GM12878 (cell line): ENCODE data around the gene NFS1. TPM values are rescaled to one million over a fixed set of nuclear protein-coding genes. Genes with fewer than 3 reads are reported as not detected.
A peak's percentile ranks its signal among the peaks of the same experiment; 100 is the strongest.

Experiments used
- ATAC-seq: fragments of 200-7000 bp; cut with Tn5 transposase; 3 replicates; pipeline ENCODE4 v1.9.1; 2020; ENCODE audit warnings: mild to moderate bottlenecking, moderate library complexity
- BruUV-seq: library from RNA; stranded (reverse); fragments of 400-500 nt; replicated peaks from 2 replicates; lab custom pipeline; 2021; lab: Mats Ljungman, UMichigan
- CTCF ChIA-PET: fragments of 300-600 bp; sonication (Branson Sonifier 250); formaldehyde crosslinking; extraction: SDS; loops from one replicate; lab custom pipeline; 2021; ENCODE audit warnings: inconsistent platforms; lab: Yijun Ruan, JAX
- POLR2A ChIA-PET: fragments of 350-600 bp; formaldehyde crosslinking; extraction: SDS; loops from one replicate; lab custom pipeline; 2021; ENCODE audit warnings: inconsistent platforms; lab: Charles Lee
- RAD21 ChIA-PET: fragments of 300-600 bp; sonication (Branson Sonifier 250); formaldehyde crosslinking; loops from one replicate; lab custom pipeline; 2023; ENCODE audit warnings: antibody characterized with exemption; ENCODE audit not compliant: unreplicated experiment; lab: Charles Lee
- SMC1A ChIA-PET: fragments of 300-600 bp; sonication (Branson Sonifier 250); formaldehyde crosslinking; loops from one replicate; lab custom pipeline; 2023; ENCODE audit not compliant: unreplicated experiment, uncharacterized antibody; lab: Charles Lee
- DNase-seq: peaks from one replicate; pipeline ENCODE4 v3.0.0-alpha.2; 2011; ENCODE audit warnings: low read depth, low spot score
- FAIRE-seq: peaks from 3 replicates; lab custom pipeline; 2011; peaks lifted over from hg19 to GRCh38; lab: Jason Lieb, UNC
- H2AFZ ChIP-seq: 2 replicates; pipeline ENCODE4 v1.6.0; 2011; ENCODE audit warnings: low read depth, low read length, control low read depth; ENCODE audit not compliant: control insufficient read depth
- H3K27ac ChIP-seq: 2 replicates; pipeline ENCODE4 v1.5.1; 2011; ENCODE audit warnings: control low read depth; ENCODE audit not compliant: control insufficient read depth, insufficient read depth
- H3K27me3 ChIP-seq, 2 experiments: replicated peaks in 1 of 2; 2 replicates each; pipeline versions ENCODE4 v1.6.0 to v1.6.1; 2011; ENCODE audit warnings: low read length in 1 of 2; ENCODE audit not compliant: control insufficient read depth in 2 of 2, insufficient read depth in 2 of 2
- H3K36me3 ChIP-seq, 2 experiments: 2 replicates each; pipeline ENCODE4 v1.5.1; 2011; ENCODE audit warnings: low read length in 1 of 2; ENCODE audit not compliant: control insufficient read depth in 2 of 2, insufficient read depth in 2 of 2
- H3K4me1 ChIP-seq: 2 replicates; pipeline ENCODE4 v1.6.1; 2011; ENCODE audit warnings: mild to moderate bottlenecking, low read length, moderate library complexity, mixed read lengths; ENCODE audit not compliant: control insufficient read depth, insufficient read depth
- H3K4me2 ChIP-seq: 2 replicates; pipeline ENCODE4 v1.6.0; 2011; ENCODE audit warnings: control low read depth; ENCODE audit not compliant: control insufficient read depth, insufficient read depth
- H3K4me3 ChIP-seq: fragments of 200-600 bp; sonication (generic); 2 replicates; pipeline ENCODE4 v1.5.1; 2016
- H3K79me2 ChIP-seq: 2 replicates; pipeline ENCODE4 v1.6.0; 2011; ENCODE audit warnings: low read length; ENCODE audit not compliant: control insufficient read depth, insufficient read depth
- H3K9ac ChIP-seq: 2 replicates; pipeline ENCODE4 v1.8.0; 2011; ENCODE audit warnings: low read length, control low read depth, mixed read lengths; ENCODE audit not compliant: control insufficient read depth, insufficient read depth
- H3K9me3 ChIP-seq: replicated peaks from 3 replicates; pipeline ENCODE4 v1.5.1; 2011; ENCODE audit warnings: mild to moderate bottlenecking, low read length; ENCODE audit not compliant: control insufficient read depth, insufficient read depth
- H4K20me1 ChIP-seq: 2 replicates; pipeline ENCODE4 v1.6.0; 2011; ENCODE audit not compliant: control insufficient read depth, insufficient read depth
- CBFB ChIP-seq: IDR thresholded peaks from 2 replicates; pipeline ENCODE4 v1.6.1; 2016; ENCODE audit warnings: antibody characterized with exemption, low read depth
- CBX5 ChIP-seq: sonication (generic); IDR thresholded peaks from 2 replicates; pipeline ENCODE4 v1.6.1; 2016; ENCODE audit warnings: low read depth, moderate library complexity, mild to moderate bottlenecking, inconsistent platforms
- CREM ChIP-seq: IDR thresholded peaks from 2 replicates; pipeline ENCODE4 v1.6.1; 2014; ENCODE audit warnings: antibody characterized with exemption, low read depth
- EGR1 ChIP-seq, 2 experiments: IDR thresholded peaks; 1 replicate in 1 of 2; 2 replicates in 1 of 2; pipeline ENCODE4 v1.6.1; 2011 to 2012; ENCODE audit warnings: low read depth in 2 of 2, low read length in 2 of 2, borderline replicate concordance in 1 of 2, mild to moderate bottlenecking in 1 of 2, moderate library complexity in 1 of 2
- ESRRA ChIP-seq: IDR thresholded peaks from 2 replicates; pipeline ENCODE4 v1.6.1; 2012; ENCODE audit warnings: mild to moderate bottlenecking, low read length, improper control_type of control experiment
- IRF3 ChIP-seq: fragments of 450-650 bp; IDR thresholded peaks from 2 replicates; pipeline ENCODE4 v1.6.1; 2014; ENCODE audit warnings: mild to moderate bottlenecking
- KLF5 ChIP-seq: fragments of 450-650 bp; IDR thresholded peaks from 2 replicates; pipeline ENCODE4 v1.6.1; 2014; ENCODE audit warnings: mild to moderate bottlenecking; ENCODE audit not compliant: partially characterized antibody
- MAX ChIP-seq: IDR thresholded peaks from 2 replicates; pipeline ENCODE4 v1.6.1; 2012; ENCODE audit warnings: low read depth, low read length, improper control_type of control experiment
- MXI1 ChIP-seq: fragments of 150-350 bp; IDR thresholded peaks from 2 replicates; pipeline ENCODE4 v1.6.1; 2011; ENCODE audit warnings: low read depth, mild to moderate bottlenecking, inconsistent platforms, low read length, improper control_type of control experiment
- NR2C1 ChIP-seq: fragments of 450-650 bp; IDR thresholded peaks from 2 replicates; pipeline ENCODE4 v1.6.1; 2017; ENCODE audit warnings: antibody characterized with exemption, mild to moderate bottlenecking, moderate library complexity
- PBX3 ChIP-seq: IDR thresholded peaks from 2 replicates; pipeline ENCODE4 v1.6.1; 2011; ENCODE audit warnings: mild to moderate bottlenecking, low read depth, low read length, moderate library complexity; ENCODE audit not compliant: insufficient replicate concordance
- PKNOX1 ChIP-seq: fragments of 450-650 bp; IDR thresholded peaks from 2 replicates; pipeline ENCODE4 v1.6.1; 2016; ENCODE audit warnings: mild to moderate bottlenecking
- POLR2A ChIP-seq: IDR thresholded peaks from 2 replicates; pipeline ENCODE4 v1.6.1; 2011; ENCODE audit warnings: low read depth, mild to moderate bottlenecking, low read length
- SUPT20H ChIP-seq: IDR thresholded peaks from 2 replicates; pipeline ENCODE4 v1.6.1; 2011; ENCODE audit warnings: low read depth, mild to moderate bottlenecking, low read length, moderate library complexity, borderline replicate concordance; ENCODE audit not compliant: control insufficient read depth
- ZBTB33 ChIP-seq: fragments of 450-650 bp; IDR thresholded peaks from 2 replicates; pipeline ENCODE4 v1.6.1; 2017; ENCODE audit warnings: mild to moderate bottlenecking
- ZNF24 ChIP-seq: fragments of 450-650 bp; IDR thresholded peaks from 2 replicates; pipeline ENCODE4 v1.6.1; 2017; ENCODE audit warnings: antibody characterized with exemption, mild to moderate bottlenecking
- WGBS: methylation state at CpG from one replicate; pipeline ENCODE4 v1.1.6; 2016; ENCODE audit warnings: low lambda C conversion rate; ENCODE audit not compliant: insufficient replicate concordance, insufficient coverage; ENCODE audit errors: missing lambda C conversion rate; 5-methylcytosine and 5-hydroxymethylcytosine counted together
- in situ Hi-C: fragments of 300-500 bp; cut with MboI; formaldehyde crosslinking; loops from 9 replicates; pipeline ENCODE4 v1.14.3; 2018; ENCODE audit warnings: mixed read lengths
- intact Hi-C: fragments of 100-400 bp; cut with micrococcal nuclease; formaldehyde crosslinking; loops from one replicate; pipeline ENCODE4 v1.14.2; 2022; ENCODE audit not compliant: unreplicated experiment
- polyA plus RNA-seq, 11 experiments: library from polyadenylated mRNA; depleted of rRNA in 4 of 11; unstranded in 6 of 11; stranded (reverse) in 5 of 11; fragments of >200 nt; fragmentation: Nextera tagmentation in 4 of 11; fragmentation: Illumina TruSeq in 1 of 11; extraction: Ambion mirVana in 4 of 11; extraction: Trizol in 1 of 11; gene quantifications; 1 replicate in 1 of 11; 2 replicates in 10 of 11; pipeline versions ENCODE4 v1.2.1 to v1.2.3, GENCODE V29; 2011 to 2016; ENCODE audit warnings: inconsistent platforms in 2 of 11, missing spikeins in 2 of 11, low read depth in 1 of 11
- total RNA-seq, 4 experiments: library from RNA; depleted of rRNA in 3 of 4; stranded (reverse); fragments of >200 nt in 3 of 4; fragmentation: Illumina TruSeq in 1 of 4; extraction: Trizol in 1 of 4; gene quantifications; 2 replicates each; pipeline versions ENCODE4 v1.2.1 to v1.2.3, GENCODE V29; 2013 to 2021

NFS1 gene
- total and polyA plus RNA-seq, 10 of the 15 experiments (the other 5 are each of a cell fraction or from before 2014, with no cell fraction given): 9.2 to 74.1 (median 38.6) TPM

GRCh38 chr20:35619196-35620095 is 79.7 kb downstream of the NFS1 start:
- Histone ChIP-seq H3K4me1 (peaks cover 25% of the 10 kb centered on the region), H3K4me3 (peak overlapping the region; percentile 99), H3K27me3 (no peaks in the 10 kb centered on the region), H3K79me2 (no peaks in the 10 kb centered on the region; the same call in none of the 2 replicates), H3K9ac (no peak overlapping the region), H3K36me3 (peaks cover 0 to 1% of the 10 kb centered on the region in 2 experiments; a peak in 1 of 4 replicates), H2AFZ (peak overlapping the region; percentile 73), H3K27ac (no peak overlapping the region), H4K20me1 (no peaks in the 10 kb centered on the region), H3K9me3 (no peaks in the 10 kb centered on the region), H3K4me2 (peak overlapping the region; percentile 82)
- 2% methylated on average over 49 of the region's 49 CpGs for WGBS
- intact Hi-C loops: loop anchor here (2.0 to 10.0 kb wide), 3 partner anchors 45 to 155 kb away; partner anchors contain the start of genes CPNE1, ERGIC3 and RBM12
- FAIRE-seq (peak; percentile 80), ATAC-seq (peak; percentile 69), DNase-seq (peak; percentile 45)
- in situ Hi-C loops: no loop called here
- ChIA-PET CTCF (interaction anchor here (0.7 to 4.0 kb wide), 28 partner anchors 10 to 335 kb away, joined by 3 to 31 read pairs (median 4); partner anchors contain the start of genes CPNE1, ERGIC3, NFS1 and RBM12), POLR2A (interaction anchor here (0.5 to 5.0 kb wide), 13 partner anchors 14 to 1187 kb away, joined by 3 to 24 read pairs (median 5); partner anchors contain the start of genes CEP250, CPNE1, RBM12 and RBM39), RAD21 (interaction anchor here (0.7 to 3.1 kb wide), 14 partner anchors 10 to 474 kb away, joined by 3 to 29 read pairs (median 4); partner anchors contain the start of genes CPNE1, ERGIC3, RBM12 and RBM39), SMC1A (interaction anchor here (0.8 to 3.8 kb wide), 14 partner anchors 10 to 334 kb away, joined by 3 to 28 read pairs (median 4); partner anchors contain the start of genes CPNE1, RBM12 and RBM39)
- BruUV-seq: no TSS peak
- TF ChIP-seq CBFB (no peak), PBX3 (no peak), CREM (no peak), IRF3 (no peak), ZBTB33 (no peak), SUPT20H (no peak), MAX (0 out of 2 replicates have a peak, but pooled peaks have one; percentile 44), KLF5 (no peak), ZNF24 (no peak), CBX5 (no peak), EGR1 (IDR thresholded peaks at IDR 0.05; ENCODE audit: borderline replicate concordance in 1 of 2, low read depth in 2 of 2, low read length in 2 of 2) (0 out of 3 replicates have a peak, but pooled peaks of 1 of the 2 experiments have one; percentile 5), POLR2A (peak; percentile 61), NR2C1 (0 out of 2 replicates have a peak, but pooled peaks have one; percentile 16), ESRRA (no peak), PKNOX1 (peak; percentile 70), MXI1 (peak; percentile 55; the same call in 1 of the 2 replicates)
